NT2/D1 (cell line): ENCODE measurements around the gene NGF.

ENCODE experiments used
- YY1 ChIP-seq: IDR thresholded peaks from 2 replicates; pipeline ENCODE4 v1.6.1; 2011; ENCODE audit not compliant: insufficient read length, insufficient read depth
- ZNF274 ChIP-seq: IDR thresholded peaks from 2 replicates; pipeline ENCODE4 v1.6.1; 2011; ENCODE audit warnings: mild to moderate bottlenecking, low read depth, low read length

DNA sequence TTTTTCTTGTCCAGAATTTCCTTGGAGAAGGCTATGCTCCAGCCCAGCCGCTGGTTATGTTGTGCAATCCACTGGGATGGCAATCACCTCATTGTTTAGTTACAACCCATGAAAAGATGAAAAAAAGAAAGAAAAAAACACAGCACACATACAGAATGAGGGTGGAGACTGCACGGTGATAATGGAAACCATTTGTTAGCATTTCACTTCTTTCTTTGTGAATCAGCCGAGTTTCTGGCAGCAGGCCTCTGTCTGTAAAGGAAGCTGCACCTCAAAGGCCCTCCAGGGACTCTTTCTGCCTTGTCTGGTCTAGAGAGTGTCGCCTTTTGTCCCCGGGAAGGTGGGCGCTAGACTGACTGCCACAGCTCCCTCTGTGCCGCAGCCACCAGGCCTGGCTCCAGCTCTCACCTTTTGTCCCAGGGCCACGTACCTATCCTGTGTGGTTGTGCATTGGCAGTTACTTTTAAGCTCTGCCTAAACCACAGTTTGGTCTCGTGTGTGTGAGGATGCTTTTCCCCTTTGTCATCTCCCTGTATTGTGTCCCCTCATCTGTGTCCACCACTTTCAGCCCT lies 35.6 kb downstream of the NGF start:
- no peak for TF ChIP-seq YY1
- TF ChIP-seq ZNF274, result no peak
